Fibroblast of lung (primary cell): ENCODE measurements around the gene TCF12.

ENCODE experiments used
- CTCF ChIP-seq, 2 donors: IDR thresholded peaks in 1 of 2; conservative IDR thresholded peaks in 1 of 2; 1 replicate in 1 of 2; 2 replicates in 1 of 2; pipeline ENCODE4 v1.5.1; 2011 to 2012; ENCODE audit warnings: low read length in 2 of 2, control low read depth in 1 of 2, inconsistent platforms in 1 of 2, low read depth in 1 of 2, mild to moderate bottlenecking in 1 of 2
- EZH2 ChIP-seq: IDR thresholded peaks from 2 replicates; pipeline ENCODE4 v1.5.1; 2012; ENCODE audit warnings: low read length, control low read depth, mild to moderate bottlenecking; ENCODE audit errors: missing control alignments

- TF ChIP-seq CTCF (conservative IDR thresholded peaks at IDR 0.05 in 1 of 2, IDR thresholded peaks at IDR 0.05 in 1 of 2; ENCODE audit: low read depth in 1 of 2, low read length in 2 of 2) (no peak), EZH2 (no peak)
Observed at GRCh38 chr15:57147621-57148020, 229.2 kb downstream of the TCF12 start.
